HG03135 (cell line): ENCODE measurements around the gene CLEC16A.

Experiments used
- ATAC-seq: cut with Tn5 transposase; IDR thresholded peaks from one replicate; pipeline ENCODE4 v1.9.1; 2021; ENCODE audit warnings: mild to moderate bottlenecking, moderate library complexity; ENCODE audit not compliant: unreplicated experiment

CLEC16A gene

GRCh38 chr16:11010575-11011221 is 66.3 kb downstream of the CLEC16A start:
- ATAC-seq, result no peak

- ATAC-seq, result no peak
These were observed 67.0 kb downstream of the CLEC16A start for GRCh38 chr16:11011326-11011725.

GRCh38 chr16:11012841-11013240 is 68.5 kb downstream of the CLEC16A start:
- no peak for ATAC-seq

GRCh38 chr16:11014136-11014535 is 69.8 kb downstream of the CLEC16A start:
- ATAC-seq, result no peak

GRCh38 chr16:11015076-11015475 is 70.7 kb downstream of the CLEC16A start:
- no peak for ATAC-seq

GRCh38 chr16:11015607-11016006 is 71.2 kb downstream of the CLEC16A start:
- no peak for ATAC-seq

GRCh38 chr16:11016524-11016988 is 72.2 kb downstream of the CLEC16A start:
- no peak for ATAC-seq

- ATAC-seq, result no peak
These were observed 72.6 kb downstream of the CLEC16A start for GRCh38 chr16:11016993-11017392.

GRCh38 chr16:11017499-11017898 is 73.1 kb downstream of the CLEC16A start:
- ATAC-seq, result no peak

- ATAC-seq, result no peak
These were observed 76.0 kb downstream of the CLEC16A start for GRCh38 chr16:11020388-11020787.

GRCh38 chr16:11020792-11021551 is 76.6 kb downstream of the CLEC16A start:
- ATAC-seq, result no peak

GRCh38 chr16:11022002-11022401 is 77.6 kb downstream of the CLEC16A start:
- no peak for ATAC-seq

- ATAC-seq, result no peak
These were observed 79.1 kb downstream of the CLEC16A start for GRCh38 chr16:11023262-11024039.

- no peak for ATAC-seq
These were observed 80.1 kb downstream of the CLEC16A start for GRCh38 chr16:11024333-11025053.

GRCh38 chr16:11025120-11025531 is 80.8 kb downstream of the CLEC16A start:
- ATAC-seq, result no peak

GRCh38 chr16:11029948-11030347 is 85.6 kb downstream of the CLEC16A start:
- ATAC-seq, result no peak

GRCh38 chr16:11030990-11031510 is 86.7 kb downstream of the CLEC16A start:
- ATAC-seq, result no peak

- ATAC-seq, result no peak
These were observed 87.9 kb downstream of the CLEC16A start for GRCh38 chr16:11032000-11032921.

GRCh38 chr16:11032922-11033291 is 88.5 kb downstream of the CLEC16A start:
- ATAC-seq, result no peak
